ENCODE measurements around the gene CDKL1.

The CDKL1 gene

DNA sequence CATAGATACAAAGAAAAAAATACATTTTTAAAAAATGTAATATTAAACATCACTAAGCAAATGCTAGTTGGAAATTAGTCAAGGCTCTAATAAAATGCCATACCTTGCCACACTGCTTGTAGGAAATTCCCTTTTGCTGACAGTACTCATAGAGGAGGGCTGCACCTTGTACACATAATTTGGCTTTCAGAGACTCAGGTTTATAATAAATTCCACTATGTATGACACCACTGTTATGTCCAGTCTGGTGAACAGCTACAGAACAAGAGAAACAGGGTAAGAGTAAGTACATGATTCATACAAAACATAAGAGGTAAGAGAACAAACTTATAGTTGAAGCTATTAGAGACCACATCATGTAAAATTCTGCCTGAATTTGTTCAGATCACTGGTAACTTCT lies 94.8 kb downstream of the CDKL1 start:
- H3K4me3 ChIP-seq (ENCODE audit: low read depth, low read length) = no peak overlapping the region
- TF ChIP-seq, protein P1, sequence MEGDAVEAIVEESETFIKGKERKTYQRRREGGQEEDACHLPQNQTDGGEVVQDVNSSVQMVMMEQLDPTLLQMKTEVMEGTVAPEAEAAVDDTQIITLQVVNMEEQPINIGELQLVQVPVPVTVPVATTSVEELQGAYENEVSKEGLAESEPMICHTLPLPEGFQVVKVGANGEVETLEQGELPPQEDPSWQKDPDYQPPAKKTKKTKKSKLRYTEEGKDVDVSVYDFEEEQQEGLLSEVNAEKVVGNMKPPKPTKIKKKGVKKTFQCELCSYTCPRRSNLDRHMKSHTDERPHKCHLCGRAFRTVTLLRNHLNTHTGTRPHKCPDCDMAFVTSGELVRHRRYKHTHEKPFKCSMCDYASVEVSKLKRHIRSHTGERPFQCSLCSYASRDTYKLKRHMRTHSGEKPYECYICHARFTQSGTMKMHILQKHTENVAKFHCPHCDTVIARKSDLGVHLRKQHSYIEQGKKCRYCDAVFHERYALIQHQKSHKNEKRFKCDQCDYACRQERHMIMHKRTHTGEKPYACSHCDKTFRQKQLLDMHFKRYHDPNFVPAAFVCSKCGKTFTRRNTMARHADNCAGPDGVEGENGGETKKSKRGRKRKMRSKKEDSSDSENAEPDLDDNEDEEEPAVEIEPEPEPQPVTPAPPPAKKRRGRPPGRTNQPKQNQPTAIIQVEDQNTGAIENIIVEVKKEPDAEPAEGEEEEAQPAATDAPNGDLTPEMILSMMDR (IDR thresholded peaks at IDR 0.05; ENCODE audit: low read depth, low read length) = no peak
- DNase-seq (ENCODE audit: low read depth, low spot score) = no peak
- in situ Hi-C loops (cut with HindIII; ENCODE audit: low sequenced_read_pairs) = no loop called here

DNA sequence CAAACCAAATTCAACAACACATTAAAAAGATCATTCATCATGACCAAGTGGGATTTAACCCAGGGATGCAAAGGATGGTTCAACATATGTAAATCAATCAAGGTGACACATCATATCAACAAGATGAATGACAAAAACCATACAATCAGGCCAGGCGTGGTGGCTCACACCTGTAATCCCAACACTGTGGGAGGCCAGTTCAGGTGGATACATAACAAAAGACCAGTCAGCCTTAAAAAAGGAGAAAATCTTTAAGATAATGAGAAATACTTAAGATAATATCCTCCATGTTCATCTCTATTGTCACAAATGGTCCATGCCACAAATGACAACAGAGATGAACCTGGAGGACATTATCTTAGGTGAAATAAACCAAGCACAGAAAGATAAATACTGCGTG lies 97.1 kb downstream of the CDKL1 start:
- in situ Hi-C loops (cut with HindIII; ENCODE audit: low sequenced_read_pairs) = no loop called here
- TF ChIP-seq, protein P1 (IDR thresholded peaks at IDR 0.05; ENCODE audit: low read depth, low read length) = no peak
- no peak for DNase-seq (ENCODE audit: low read depth, low spot score)
- no peak overlapping the region for H3K4me3 ChIP-seq (ENCODE audit: low read depth, low read length)

DNA sequence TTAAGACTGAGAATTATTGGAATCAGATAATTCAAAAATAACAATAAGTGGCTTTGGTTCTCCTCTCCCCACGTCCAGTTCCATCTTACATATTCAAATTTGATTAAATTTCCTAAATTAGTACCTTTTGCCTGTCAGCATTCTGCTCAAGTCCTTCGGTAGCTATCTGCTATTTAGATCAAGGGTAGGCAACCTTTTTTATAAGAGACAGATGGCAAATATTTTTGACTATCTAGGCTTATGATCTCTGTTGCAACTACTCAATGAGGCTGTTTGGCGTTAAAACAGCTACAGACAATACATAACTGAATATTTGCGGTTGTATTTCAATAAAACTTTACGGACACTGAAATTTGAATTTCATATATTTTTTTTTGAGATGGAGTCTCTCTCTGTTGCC lies 106.4 kb downstream of the CDKL1 start:
- TF ChIP-seq, protein P1 (IDR thresholded peaks at IDR 0.05; ENCODE audit: low read depth, low read length) = no peak
- in situ Hi-C loops (cut with HindIII; ENCODE audit: low sequenced_read_pairs) = no loop called here
- no peak for DNase-seq (ENCODE audit: low read depth, low spot score)
- H3K4me3 ChIP-seq (ENCODE audit: low read depth, low read length) = no peak overlapping the region

DNA sequence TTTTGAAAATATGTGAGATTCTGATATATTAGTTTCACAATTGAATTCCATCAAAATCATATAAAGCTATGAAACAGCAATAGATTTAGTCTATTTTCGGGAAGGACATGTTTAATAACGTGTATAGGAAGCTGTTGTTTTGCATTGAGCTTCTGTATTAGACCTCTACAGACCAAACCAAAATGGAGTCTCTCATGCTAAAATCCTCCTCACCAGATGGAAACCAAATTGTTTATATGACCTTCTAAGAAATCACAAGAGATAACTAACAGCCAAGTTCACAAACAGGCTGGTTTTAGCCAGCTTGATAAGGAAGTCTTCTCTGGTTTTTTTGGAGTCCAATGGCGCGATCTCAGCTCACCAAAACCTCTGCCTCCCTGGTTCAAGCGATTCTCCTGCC lies 108.5 kb downstream of the CDKL1 start:
- in situ Hi-C loops (cut with HindIII; ENCODE audit: low sequenced_read_pairs) = no loop called here
- TF ChIP-seq, protein P1 (IDR thresholded peaks at IDR 0.05; ENCODE audit: low read depth, low read length) = no peak
- no peak for DNase-seq (ENCODE audit: low read depth, low spot score)
- no peak overlapping the region for H3K4me3 ChIP-seq (ENCODE audit: low read depth, low read length)

DNA sequence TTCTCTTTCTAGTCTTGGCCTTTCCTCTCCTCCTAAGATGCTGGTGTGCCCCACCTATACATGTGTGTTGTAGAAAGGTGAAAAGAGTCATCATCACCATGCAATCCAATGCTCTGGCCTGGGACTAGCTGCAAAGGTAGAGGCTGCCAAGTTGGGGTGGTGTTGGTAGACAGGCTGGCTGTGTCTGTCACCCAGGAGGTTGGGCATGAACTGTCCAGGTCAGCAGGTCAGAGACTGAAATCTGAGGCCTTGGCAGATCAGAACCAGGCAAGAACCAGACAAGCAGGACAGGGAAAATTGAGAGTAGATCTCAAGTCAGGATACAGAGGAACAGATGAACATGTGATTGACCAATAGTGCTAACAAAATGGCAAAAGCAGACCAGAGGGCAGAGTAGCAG lies 110.8 kb downstream of the CDKL1 start:
- TF ChIP-seq, protein P1 (IDR thresholded peaks at IDR 0.05; ENCODE audit: low read depth, low read length) = no peak
- in situ Hi-C loops (cut with HindIII; ENCODE audit: low sequenced_read_pairs) = no loop called here
- DNase-seq (ENCODE audit: low read depth, low spot score) = no peak
- H3K4me3 ChIP-seq (ENCODE audit: low read depth, low read length) = no peak overlapping the region
